NCI-H748 (cell line): ENCODE data around the gene NUP153.
"Not testable (repeated sequence)": the region's sequence is repeated elsewhere in the genome, so short reads cannot be mapped to it uniquely, and the experiment has no call there.

ENCODE experiments used
- DNase-seq: peaks from one replicate; lab custom pipeline; 2025; ENCODE audit not compliant: unreplicated experiment; lab: John Stamatoyannopoulos, UW

Gene NUP153

DNA sequence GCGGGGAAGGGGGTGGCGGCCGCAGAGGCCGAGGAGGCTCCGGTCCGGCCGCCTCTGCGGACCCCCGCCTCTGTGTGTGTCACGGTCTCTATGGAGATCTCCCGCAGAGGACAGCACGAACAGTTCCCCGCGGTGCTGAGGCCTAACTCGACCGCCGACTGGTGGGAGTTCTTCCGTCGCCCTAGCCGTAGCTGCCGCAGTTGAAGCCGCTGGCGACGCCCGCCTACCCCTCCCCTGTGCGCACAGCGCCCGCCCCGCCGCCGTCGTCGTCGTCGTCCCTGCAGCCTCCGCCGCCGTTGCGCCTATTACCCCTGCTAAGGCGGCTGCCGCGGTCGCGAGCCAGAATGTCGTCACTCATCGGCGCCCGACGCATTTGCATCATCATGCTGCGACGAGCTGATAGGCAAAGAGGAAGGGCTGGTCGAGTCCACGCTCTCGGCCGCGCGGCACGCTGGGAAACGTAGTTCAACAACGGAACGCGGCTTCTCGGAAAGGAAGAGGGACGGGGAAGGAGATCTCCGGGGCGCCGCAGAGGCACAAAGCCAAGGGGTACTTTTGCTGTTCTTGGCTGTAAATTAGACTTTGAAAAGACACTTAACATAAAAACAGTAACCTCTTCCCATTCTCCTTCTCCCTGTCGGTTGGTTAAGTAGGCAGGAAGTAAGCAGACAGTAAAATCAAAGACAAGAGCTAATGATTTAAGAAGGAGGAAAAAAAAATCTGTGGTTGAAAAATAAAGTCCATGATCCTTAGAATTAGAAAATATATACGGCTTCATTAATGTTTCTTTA, at the start of gene NUP153:
Gene NUP153, minus strand, starts transcription at position 346 of the 791 bp plus-strand sequence. CDS start 538 bp downstream, outside the sequence.
- DNase-seq, result peak; percentile 100

DNA sequence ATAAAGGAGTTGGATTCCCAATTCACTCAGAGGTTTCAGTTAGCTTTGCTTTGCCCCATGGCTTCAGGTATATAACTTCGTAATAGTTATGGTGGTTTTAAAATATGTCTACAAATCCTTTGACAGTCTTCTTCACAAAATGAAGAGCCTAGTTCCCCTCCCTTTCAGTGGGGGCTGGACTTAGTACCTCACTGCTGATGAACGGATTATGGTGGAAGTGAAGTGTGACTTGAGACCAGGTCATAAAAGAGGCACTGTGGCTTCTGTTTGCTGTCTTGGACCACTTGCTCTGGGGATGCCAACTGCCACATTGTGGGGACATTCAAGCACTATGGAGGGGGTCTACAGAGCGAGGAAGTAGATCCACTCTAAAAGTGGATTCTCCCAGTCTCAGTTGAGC, 47.5 kb upstream of the NUP153 start:
- no peak for DNase-seq

DNA sequence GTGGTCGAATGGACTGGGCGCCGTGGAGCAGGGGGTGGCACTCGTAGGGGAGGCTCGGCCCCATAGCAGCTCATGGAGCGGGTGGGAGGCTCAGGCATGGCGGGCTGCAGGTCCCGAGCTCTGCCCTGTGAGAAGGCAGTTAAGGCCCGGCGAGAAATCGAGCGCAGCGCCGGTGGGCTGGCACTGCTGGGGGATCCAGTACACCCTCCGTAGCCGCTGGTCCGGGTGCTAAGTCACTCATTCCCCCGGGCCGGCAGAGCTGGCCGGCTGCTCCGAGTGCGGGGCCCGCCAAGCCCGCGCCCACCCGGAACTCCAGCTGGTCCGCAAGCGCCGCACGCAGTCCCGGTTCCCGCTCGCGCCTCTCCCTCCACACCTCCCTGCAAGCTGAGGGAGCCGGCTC, 38.6 kb upstream of the NUP153 start:
- not testable (repeated sequence) for DNase-seq

DNA sequence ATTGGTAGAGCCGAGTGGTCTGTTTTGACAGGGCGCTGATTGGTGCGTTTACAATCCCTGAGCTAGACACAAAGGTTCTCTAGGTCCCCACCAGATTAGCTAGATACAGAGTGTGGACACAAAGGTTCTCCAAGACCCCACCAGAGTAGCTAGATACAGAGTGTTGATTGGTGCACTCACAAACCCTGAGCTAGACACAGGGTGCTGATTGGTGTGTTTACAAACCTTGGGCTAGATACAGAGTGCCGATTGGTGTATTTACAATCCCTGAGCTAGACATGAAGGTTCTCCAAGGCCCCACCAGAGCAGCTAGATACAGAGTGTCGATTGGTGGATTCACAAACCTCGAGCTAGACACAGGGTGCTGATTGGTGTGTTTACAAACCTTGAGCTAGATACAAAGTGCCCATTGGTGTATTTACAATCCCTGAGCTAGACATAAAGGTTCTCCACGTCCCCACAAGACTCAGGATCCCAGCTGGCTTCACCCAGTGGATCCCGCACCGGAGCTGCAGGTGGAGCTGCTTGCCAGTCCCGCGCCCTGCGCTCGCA, 38.1 kb upstream of the NUP153 start:
- DNase-seq, result not testable (repeated sequence)

DNA sequence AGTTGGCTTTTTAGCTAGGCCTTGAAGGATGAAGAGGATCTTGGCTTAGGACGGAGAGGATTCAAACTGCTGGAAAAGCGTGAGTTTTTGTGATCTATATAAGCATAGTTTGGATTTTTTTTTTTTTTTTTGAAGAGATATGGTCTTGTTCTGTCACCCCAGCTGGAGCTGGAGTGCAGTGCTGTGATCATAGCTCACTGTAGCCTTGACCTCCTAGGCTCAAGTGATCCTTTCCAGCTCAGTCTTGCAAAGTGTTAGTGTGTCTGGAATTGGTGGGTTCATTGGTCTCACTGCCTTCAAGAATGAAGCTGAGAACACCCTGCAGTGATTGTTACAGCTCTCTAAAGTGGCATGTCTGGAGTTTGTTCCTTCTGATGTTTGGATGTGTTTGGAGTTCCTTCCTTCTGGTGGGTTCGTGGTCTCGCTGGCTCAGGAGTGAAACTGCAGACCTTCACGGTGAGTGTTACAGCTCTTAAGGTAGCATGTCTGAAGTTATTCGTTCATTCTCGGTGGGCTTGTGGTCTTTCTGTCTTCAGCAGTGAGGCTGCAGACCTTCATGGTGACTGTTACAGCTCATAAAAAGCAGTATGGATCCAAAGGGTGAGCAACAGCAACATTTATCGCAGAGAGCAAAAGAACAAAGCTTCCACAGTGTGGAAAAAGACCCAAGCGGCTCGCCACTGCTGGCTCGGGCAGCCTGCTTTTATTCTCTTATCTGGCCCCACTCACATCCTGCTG, 37.5 kb upstream of the NUP153 start:
- DNase-seq, result no peak

DNA sequence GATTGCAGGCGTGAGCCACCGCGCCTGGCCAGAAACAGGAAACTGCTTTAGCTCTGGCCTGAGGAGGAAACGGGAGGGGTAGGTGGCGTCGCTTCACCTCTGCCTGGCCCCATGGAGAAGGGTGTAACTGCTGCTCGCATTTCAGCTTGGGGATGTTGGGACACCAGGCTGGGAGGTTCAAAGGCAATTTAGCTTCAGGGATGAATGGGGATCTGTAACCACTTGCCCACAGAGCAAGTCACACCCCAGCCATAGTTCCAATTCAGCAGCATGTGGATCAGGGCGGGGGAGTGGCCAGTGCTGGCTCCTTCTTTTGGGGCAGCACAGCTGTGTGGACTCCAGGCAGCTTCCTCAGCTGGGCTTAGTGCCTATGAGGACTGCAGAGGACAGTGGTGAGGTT, 34.8 kb upstream of the NUP153 start:
- DNase-seq, result no peak

DNA sequence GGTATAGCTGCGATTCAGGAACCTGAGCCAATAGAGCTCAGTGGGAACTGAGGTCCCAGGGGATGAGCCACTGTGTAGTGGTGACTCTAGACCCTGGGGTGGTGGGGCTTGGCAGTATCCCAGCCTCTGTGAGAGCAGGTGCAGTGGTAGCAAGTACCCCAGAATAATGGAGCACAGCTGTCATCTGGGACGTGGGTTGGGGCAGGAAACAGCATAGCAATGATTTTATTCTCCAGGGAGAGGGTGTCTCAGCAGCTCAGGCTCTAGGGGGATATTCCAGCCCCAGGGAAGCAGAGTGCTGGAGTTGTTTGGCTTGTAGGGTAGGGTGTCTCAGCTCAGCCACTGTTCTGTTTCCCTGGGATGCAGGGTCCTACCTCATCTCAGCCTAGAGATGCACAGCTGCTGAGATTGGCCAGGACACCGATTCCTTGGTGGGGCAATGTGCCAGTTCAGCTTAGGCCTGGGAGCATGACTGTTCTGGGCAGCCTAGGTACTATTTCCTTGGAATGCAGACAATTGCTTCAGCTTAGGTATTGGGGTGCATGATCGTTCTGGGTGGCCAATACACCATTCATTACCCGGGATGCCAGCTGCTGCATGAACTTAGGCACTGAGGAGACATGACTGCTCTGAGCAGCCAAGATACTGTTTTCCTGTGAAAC, 34.0 kb upstream of the NUP153 start:
- DNase-seq, result no peak

DNA sequence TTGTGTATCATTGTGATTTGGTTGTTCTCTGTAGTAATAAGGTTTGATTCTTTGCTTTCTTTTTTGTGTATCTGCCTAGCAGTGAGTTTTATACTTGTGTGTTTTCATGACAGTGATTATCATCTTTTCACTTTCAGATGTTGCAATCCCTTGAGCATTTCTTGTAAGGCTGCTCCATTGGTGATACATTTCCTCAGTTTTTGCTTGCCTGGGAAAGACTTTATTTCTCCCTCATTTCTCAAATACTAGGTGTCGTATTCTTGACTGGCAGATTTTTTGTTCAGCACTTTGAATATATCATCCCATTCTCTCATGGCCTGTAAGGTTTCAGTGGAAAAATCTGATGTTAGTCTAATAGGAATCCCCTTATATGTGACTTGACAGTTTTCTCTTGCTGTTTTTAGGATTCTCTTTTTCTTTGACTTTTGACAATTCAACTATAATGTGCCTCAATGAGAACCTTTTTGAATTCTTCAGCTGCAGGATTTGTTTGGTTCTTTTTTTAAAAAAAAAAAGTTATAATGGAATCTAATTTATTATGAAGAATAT, 31.1 kb upstream of the NUP153 start:
- no peak for DNase-seq

DNA sequence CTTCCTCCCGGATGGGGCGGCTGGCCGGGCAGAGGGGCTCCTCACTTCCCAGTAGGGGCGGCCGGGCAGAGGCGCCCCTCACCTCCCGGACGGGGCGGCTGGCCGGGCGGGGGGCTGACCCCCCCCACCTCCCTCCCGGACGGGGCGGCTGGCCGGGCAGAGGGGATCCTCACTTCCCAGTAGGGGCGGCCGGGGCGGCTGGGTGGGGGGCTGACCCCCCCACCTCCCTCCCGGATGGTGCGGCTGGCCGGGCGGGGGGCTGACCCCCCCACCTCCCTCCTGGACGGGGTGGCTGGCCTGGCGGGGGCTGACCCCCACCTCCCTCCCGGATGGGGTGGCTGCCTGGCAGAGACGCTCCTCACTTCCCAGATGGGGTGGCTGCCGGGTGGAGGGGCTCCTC, 28.6 kb upstream of the NUP153 start:
- not testable (repeated sequence) for DNase-seq

DNA sequence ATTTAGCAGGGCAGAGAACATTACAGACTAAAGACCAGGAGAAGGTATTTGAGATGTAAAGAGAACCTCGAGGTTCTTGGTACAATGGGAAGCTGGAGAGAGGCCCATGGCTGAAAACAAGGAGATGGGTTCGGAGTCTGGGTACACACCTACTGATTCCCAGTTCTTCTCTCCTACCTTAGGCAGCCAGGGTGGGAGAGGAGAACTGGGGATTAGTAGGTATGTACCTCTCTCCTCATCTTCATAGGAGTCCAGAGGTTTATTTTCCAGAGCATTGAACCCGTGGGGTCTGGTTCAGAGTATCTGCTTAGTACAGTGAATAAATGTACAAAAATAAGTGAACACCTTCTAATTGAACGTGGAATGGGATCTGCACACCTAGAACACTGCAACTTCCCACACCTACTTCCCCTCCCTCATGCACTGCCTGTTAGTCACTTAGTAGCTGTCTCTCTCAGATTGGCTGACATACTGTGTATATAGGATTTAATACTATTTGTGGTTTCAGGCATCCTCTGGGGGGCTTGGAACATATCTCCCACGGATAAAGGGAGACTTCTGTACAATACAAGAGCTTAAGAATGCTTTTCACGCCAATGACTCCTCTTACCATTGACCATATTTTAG, 23.5 kb upstream of the NUP153 start:
- no peak for DNase-seq

DNA sequence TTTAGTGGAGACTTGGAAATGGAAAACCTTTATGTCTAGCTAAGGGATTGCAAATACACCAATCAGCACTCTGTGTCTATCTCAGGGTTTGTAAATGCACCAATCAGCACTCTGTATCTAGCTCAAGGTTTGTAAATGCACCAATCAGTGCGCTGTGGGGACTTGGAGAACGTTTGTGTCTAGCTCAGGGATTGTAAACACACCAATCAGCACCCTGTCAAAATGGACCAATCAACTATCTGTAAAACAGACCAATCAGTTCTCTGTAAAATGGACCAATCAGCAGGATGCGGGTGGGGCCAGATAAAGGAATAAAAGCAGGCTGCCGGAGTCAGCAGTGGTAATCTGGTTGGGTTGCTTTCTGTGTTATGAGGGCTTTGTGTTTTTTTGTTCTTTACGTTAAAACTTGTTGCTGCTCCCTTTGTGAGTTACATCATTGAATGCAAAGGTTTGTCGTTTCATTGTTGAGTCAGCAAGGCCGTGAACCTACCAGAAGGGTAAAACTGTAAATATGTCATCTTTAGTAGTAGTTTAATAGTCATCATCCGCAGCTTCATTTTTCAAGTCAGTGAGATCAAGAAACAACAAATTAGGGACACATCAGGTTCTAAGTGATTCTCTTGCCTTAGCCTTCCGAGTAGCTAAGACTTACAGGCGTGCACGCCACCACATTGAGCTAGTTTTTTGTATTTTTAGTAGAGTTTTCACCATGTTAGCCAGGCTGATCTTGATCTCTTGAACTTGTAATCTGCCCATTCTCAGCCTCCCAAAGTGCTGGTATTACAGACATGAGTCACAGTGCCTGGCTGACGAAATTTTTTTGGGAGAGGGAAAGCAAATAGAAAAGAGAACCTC, 22.7 kb upstream of the NUP153 start:
- DNase-seq, result no peak

DNA sequence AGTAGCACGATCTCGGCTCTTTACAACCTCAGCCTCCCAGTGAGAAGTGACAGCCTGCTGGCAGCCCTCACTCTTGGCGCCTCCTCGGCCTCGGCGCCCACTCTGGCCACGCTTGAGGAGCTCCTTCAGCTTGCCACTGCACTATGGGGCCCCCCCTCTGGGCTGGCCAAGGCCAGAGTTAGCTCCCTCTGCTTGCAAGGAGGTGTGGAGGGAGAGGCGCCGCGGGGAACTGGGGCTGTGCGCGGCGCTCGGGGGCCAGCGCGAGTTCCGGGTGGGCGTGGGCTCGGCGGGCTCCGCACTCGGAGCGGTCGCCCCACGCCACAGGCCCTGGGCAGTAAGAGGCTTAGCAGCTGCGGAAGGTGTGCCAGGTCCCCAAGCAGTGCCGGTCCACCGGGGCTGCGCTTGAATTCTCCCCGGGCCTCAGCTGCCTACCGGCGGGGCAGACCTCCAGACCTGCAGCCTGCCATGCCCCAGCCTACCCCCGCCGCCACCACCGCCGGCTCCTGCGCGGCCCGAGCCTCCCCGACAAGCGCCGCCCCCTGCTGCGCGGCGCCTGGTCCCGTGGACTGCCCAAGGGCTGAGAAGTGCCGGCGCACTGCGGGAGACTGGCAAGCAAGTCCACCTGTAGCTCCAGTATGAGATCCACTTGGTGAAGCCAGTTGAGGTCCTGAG, 22.0 kb upstream of the NUP153 start:
- no peak for DNase-seq

DNA sequence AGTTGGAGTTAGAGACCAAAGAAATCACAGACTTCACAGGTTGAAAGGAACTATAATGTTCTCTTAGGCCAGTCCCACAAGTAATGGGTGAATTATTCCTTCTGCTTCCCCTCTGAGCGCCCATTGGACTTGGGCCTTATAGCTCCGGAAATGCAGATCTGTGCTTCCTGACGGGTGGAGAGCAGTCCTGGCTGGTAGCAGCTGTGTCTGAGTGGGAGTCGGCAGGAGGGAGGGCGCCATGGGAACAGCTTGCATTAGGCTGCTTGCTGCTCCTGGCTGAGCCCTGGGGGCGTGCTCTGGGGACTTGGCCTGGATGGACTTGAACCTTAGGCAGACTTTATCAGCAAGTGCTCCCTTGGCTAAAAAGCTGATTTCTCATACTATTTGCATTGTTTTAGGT, 18.4 kb upstream of the NUP153 start:
- peak; percentile 80 for DNase-seq

DNA sequence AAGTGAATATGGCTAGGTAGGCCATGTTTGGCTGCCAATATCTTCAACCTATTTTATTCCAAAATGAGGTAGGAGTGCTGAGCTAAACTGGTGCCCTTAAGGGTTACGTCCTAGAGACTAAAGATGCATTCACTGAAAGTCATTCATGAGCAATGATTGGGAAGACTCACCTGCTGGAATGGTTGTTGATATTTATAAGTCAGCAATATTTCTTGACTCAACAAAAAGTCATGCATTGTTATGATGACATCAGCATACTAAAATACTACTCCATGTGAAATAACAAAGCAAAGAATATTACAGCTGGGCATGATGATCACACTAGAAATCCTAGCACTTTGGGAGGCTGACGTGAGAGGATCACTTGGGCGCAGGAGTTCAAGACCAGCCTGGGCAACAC, 17.6 kb upstream of the NUP153 start:
- no peak for DNase-seq

DNA sequence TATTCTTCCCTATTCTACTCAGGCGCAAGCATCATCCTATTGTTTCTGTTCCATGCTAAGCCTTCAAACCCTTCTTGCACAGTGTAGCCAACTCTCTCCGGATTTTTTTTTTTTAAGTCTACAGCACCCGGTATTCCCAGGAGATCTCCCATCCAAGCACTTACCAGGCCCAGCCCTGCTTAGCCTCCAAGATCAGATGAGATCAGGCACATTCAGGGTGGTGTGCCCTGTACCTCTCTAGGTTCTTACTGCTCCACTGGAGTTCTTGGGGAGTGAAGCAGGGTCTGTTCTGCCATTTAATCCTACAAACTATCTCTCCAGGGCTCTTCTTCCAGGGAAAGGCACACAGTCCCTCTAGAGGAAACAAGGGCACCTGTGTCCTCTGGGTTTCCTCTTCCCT, 14.9 kb upstream of the NUP153 start:
- DNase-seq, result no peak

DNA sequence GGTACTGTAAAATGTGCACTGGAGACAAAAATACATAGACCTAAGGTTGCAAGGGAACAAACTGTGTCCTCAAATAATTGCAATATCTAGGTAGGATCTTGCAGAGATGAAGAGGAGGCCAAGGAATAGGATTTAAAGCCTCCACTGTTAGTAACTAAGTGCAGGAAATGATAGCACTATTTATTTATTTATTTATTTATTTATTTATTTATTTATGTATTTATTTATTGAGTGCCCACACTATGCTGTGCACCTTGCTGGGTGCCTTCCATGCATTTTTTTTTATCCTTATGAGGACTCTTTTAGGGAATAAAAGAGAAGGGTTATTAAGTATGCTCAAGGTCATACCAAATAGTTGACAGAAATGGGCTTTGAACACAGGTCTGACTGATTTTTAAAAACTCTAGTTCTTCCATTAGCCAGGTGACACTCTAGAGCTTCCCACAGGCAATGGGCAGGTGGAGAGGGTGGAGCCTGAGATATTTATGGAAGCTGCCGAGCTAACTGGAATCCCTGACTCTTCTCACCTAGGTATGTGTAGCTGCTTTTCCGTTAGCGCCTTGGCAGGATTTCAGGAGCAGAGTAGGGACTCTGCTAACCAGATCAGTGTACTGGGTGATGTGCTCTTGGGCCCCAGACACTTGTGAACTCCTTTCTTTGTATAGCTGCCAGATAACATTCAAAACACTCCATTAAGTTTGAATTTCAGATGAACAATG, 12.8 kb upstream of the NUP153 start:
- peak; percentile 37 for DNase-seq

DNA sequence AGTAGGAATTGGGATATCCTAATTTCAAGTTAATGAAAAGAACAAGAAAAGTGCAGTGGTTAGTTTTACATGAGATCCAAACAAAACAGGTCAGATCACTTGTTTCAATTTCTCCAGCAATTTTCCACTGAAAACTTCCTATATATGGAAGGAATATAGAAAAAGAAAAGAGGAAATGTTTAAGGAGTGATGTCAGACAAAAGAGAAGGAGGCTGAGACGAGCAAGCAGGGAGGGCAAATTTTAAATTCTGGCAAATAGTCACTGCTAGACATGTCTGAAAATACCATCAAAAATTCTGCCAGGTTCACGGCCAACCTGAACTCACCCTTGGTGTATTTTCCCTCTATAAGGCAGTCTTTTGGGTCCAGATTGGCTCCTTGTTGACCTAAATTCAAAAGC, 9.5 kb upstream of the NUP153 start:
- no peak for DNase-seq

DNA sequence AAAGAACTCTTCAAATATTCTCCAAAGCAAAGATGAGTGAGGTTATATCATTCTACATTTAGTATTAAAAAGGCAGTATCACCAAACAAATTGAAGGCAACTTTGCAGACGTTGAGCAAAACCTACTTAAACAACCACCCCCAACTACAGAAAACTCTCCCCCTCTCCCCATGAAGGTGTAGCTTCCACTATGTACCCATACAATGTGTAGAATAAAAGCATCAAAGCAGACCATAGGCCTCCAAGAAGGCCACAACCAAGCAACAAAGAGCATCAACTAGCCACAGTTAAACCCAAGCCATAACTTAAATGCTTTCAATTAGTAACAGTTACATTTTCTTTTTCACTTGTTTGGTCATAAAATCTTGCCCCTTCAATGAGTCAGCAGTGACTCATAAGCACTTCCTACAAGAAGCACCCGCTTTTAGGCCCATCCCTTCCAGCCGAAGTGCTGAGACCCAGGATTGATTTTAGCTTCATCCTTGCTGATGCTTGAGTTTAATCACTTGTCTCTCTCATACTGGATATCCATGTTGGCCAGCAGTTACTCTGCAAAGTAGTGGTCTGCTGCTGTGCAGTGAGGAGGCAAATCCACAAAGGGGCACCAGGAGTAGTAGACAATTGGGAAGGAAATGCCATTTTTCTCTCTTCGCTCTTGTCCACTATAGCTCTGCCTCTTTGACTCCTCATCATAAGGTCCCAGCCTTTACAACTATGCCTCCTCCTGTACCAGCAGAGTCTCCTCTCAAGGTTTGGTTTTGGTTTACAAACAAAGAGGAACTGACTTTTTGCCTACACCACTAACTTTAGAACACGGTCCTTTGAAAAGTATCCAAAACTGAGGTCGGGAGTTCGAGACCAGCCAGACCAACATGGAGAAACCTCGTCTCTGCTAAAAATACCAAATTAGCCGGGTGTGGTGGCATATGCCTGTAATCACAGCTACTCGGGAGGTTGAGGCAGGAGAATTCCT, 8.4 kb upstream of the NUP153 start:
- DNase-seq, result no peak
